ENCODE results near the gene TNP1. TPM values are rescaled to one million over a fixed set of nuclear protein-coding genes. Genes with fewer than 3 reads are reported as not detected.
A peak's percentile ranks its signal among the peaks of the same experiment; 100 is the strongest.

The TNP1 gene
- polyA plus RNA-seq, 3 donors: not detected

DNA sequence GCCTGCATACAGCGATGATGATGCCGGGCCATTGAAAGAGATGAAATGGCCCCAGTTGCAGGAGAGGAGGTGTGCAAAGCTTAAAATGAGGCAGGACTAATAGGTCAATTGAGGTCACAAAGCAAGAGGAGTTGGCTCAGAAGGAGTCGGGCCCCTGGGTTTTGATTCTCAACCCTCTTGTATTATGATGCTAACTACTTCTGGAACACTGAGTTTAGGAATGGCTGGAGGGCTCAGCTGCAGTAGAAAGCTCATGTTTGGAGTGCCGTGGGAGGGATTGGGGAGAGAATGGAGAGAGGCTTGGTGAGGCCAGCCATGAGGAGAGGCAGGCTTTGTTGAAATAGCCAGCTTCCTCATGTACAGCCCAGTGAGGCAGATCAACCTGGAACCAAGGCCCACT lies 4.8 kb downstream of the TNP1 start:
- H3K4me1 Mint-ChIP-seq: no peaks in the 10 kb centered on the region
- H3K27me3 ChIP-seq (ENCODE audit: control insufficient read depth in 2 of 2, insufficient read depth in 2 of 2, low read length in 2 of 2): no peaks in the 10 kb centered on the region
- H3K4me3 ChIP-seq (replicated peaks in 1 of 3; ENCODE audit: low read depth in 2 of 3, low read length in 3 of 3): no peak overlapping the region
- no peaks in the 10 kb centered on the region for H3K79me2 ChIP-seq (ENCODE audit: insufficient read depth, low read length)
- H2AFZ ChIP-seq (ENCODE audit: insufficient read depth, low read depth, low read length, poor library complexity, severe bottlenecking): no peak overlapping the region
- peaks cover 0 to 3% (median 0%) of the 10 kb centered on the region in 7 donors for H3K9me3 Mint-ChIP-seq
- H3K9ac ChIP-seq (ENCODE audit: insufficient read depth, low read length, poor library complexity, severe bottlenecking): no peak overlapping the region
- H3K4me2 ChIP-seq (replicated peaks; ENCODE audit: extremely low read depth, low read length, poor library complexity, severe bottlenecking): no peak overlapping the region
- peaks cover 4 to 6% (median 5%) of the 10 kb centered on the region in 3 donors for H3K27me3 Mint-ChIP-seq (ENCODE audit: low read depth in 3 of 3)
- no peak overlapping the region for H3K27ac Mint-ChIP-seq
- DNase-seq: no peak
- intact Hi-C loops (cut with micrococcal nuclease): no loop called here
- H3K36me3 ChIP-seq (replicated peaks in 1 of 2; ENCODE audit: control insufficient read depth in 1 of 2, insufficient read depth in 2 of 2, low read length in 2 of 2): no peaks in the 10 kb centered on the region
- no peaks in the 10 kb centered on the region for H4K20me1 ChIP-seq (ENCODE audit: insufficient read depth, low read length)
- H3K36me3 Mint-ChIP-seq: no peaks in the 10 kb centered on the region
- WGBS (ENCODE audit: insufficient coverage): 100% methylated on average over 4 of the region's 4 CpGs
- TF ChIP-seq, protein P1, sequence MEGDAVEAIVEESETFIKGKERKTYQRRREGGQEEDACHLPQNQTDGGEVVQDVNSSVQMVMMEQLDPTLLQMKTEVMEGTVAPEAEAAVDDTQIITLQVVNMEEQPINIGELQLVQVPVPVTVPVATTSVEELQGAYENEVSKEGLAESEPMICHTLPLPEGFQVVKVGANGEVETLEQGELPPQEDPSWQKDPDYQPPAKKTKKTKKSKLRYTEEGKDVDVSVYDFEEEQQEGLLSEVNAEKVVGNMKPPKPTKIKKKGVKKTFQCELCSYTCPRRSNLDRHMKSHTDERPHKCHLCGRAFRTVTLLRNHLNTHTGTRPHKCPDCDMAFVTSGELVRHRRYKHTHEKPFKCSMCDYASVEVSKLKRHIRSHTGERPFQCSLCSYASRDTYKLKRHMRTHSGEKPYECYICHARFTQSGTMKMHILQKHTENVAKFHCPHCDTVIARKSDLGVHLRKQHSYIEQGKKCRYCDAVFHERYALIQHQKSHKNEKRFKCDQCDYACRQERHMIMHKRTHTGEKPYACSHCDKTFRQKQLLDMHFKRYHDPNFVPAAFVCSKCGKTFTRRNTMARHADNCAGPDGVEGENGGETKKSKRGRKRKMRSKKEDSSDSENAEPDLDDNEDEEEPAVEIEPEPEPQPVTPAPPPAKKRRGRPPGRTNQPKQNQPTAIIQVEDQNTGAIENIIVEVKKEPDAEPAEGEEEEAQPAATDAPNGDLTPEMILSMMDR (IDR thresholded peaks at IDR 0.05): no peak
- H3K4me1 ChIP-seq (ENCODE audit: control insufficient read depth in 1 of 2, insufficient read depth in 2 of 2, low read length in 2 of 2): no peaks in the 10 kb centered on the region
- no peak overlapping the region for H3K4me3 Mint-ChIP-seq
- no peaks in the 10 kb centered on the region for H3K9me3 ChIP-seq (replicated peaks in 1 of 2; ENCODE audit: control insufficient read depth in 1 of 2, insufficient read depth in 1 of 2, low read length in 2 of 2)
- no peak overlapping the region for H3K27ac ChIP-seq (ENCODE audit: low read depth in 1 of 2, low read length in 2 of 2)

- Mint-ChIP-seq H3K9me3 (peaks cover 0 to 8% (median 0%) of the 10 kb centered on the region in 7 donors), H3K27me3 (ENCODE audit: low read depth in 3 of 3) (peaks cover 2 to 11% (median 6%) of the 10 kb centered on the region in 3 donors), H3K4me1 (no peaks in the 10 kb centered on the region), H3K4me3 (no peak overlapping the region), H3K27ac (peak overlapping the region in 1 of 7 donors; percentile 2), H3K36me3 (no peaks in the 10 kb centered on the region)
- Histone ChIP-seq H3K79me2 (ENCODE audit: insufficient read depth, low read length) (no peaks in the 10 kb centered on the region), H3K4me3 (replicated peaks in 1 of 3; ENCODE audit: low read depth in 2 of 3, low read length in 3 of 3) (no peak overlapping the region), H3K27ac (ENCODE audit: low read depth in 1 of 2, low read length in 2 of 2) (no peak overlapping the region), H3K4me1 (ENCODE audit: control insufficient read depth in 1 of 2, insufficient read depth in 2 of 2, low read length in 2 of 2) (no peaks in the 10 kb centered on the region), H4K20me1 (ENCODE audit: insufficient read depth, low read length) (no peaks in the 10 kb centered on the region), H3K27me3 (ENCODE audit: control insufficient read depth in 2 of 2, insufficient read depth in 2 of 2, low read length in 2 of 2) (no peaks in the 10 kb centered on the region), H3K9ac (ENCODE audit: insufficient read depth, low read length, poor library complexity, severe bottlenecking) (no peak overlapping the region), H3K9me3 (replicated peaks in 1 of 2; ENCODE audit: control insufficient read depth in 1 of 2, insufficient read depth in 1 of 2, low read length in 2 of 2) (no peaks in the 10 kb centered on the region), H3K36me3 (replicated peaks in 1 of 2; ENCODE audit: control insufficient read depth in 1 of 2, insufficient read depth in 2 of 2, low read length in 2 of 2) (no peaks in the 10 kb centered on the region), H2AFZ (ENCODE audit: insufficient read depth, low read depth, low read length, poor library complexity, severe bottlenecking) (no peak overlapping the region), H3K4me2 (replicated peaks; ENCODE audit: extremely low read depth, low read length, poor library complexity, severe bottlenecking) (no peak overlapping the region)
- no peak for DNase-seq
- TF ChIP-seq, protein P1 (IDR thresholded peaks at IDR 0.05): no peak
- intact Hi-C loops (cut with micrococcal nuclease): no loop called here
- WGBS (ENCODE audit: insufficient coverage): no CpG with 5 or more reads among the region's 1 CpG
Measured at GRCh38 chr2:216851486-216852090, 8.3 kb downstream of the TNP1 start.

Measured in CD14-positive monocyte (primary cell).